ENCODE data around the gene FGFR2. TPM values are rescaled to one million over a fixed set of nuclear protein-coding genes. Genes with fewer than 3 reads are reported as not detected.

The FGFR2 gene
- total and polyA plus RNA-seq, 2 of the 4 experiments (the other 2 are of a cell fraction) = not detected

- Histone ChIP-seq H4K5ac (ENCODE audit: low read depth, low read length) (no peak overlapping the region), H3K4ac (ENCODE audit: low read depth, low read length) (no peak overlapping the region), H3K4me2 (ENCODE audit: low read depth, low read length) (no peak overlapping the region), H4K20me1 (ENCODE audit: insufficient read depth, low read length) (no peaks in the 10 kb centered on the region), H3K9me1 (ENCODE audit: insufficient read depth, low read length) (no peaks in the 10 kb centered on the region), H4K91ac (ENCODE audit: insufficient read depth, low read depth, low read length) (no peak overlapping the region), H3K27me3 (ENCODE audit: control insufficient read depth, insufficient read depth, low read length) (no peaks in the 10 kb centered on the region), H3K4me3 (ENCODE audit: insufficient read depth, low read depth, low read length) (no peak overlapping the region), H2BK5ac (ENCODE audit: low read depth, low read length, poor library complexity, severe bottlenecking) (no peak overlapping the region), H3K18ac (ENCODE audit: low read depth, low read length) (no peak overlapping the region), H3K56ac (ENCODE audit: extremely low read depth, insufficient read depth, low read length) (no peak overlapping the region), H2AFZ (replicated peaks; ENCODE audit: low read length, poor library complexity) (no peak overlapping the region), H3K9me3 (ENCODE audit: control insufficient read depth, insufficient read depth, low read length) (peaks cover 23% of the 10 kb centered on the region), H3K14ac (replicated peaks; ENCODE audit: low read depth, low read length) (no peak overlapping the region), H2BK120ac (ENCODE audit: low read depth, low read length) (no peak overlapping the region), H3K23ac (ENCODE audit: low read depth, low read length) (no peak overlapping the region), H2BK15ac (ENCODE audit: low read depth, low read length) (no peak overlapping the region), H2BK20ac (ENCODE audit: low read depth, low read length) (no peak overlapping the region), H3K36me3 (ENCODE audit: control insufficient read depth, insufficient read depth, low read length) (no peaks in the 10 kb centered on the region), H3K27ac (ENCODE audit: insufficient read depth, low read length) (no peak overlapping the region), H3K9ac (ENCODE audit: low read depth, low read length) (no peak overlapping the region), H3K79me1 (ENCODE audit: low read depth in 1 of 2, low read length in 2 of 2) (no peaks in the 10 kb centered on the region), H2AK9ac (replicated peaks; ENCODE audit: low read depth, low read length, poor library complexity) (no peak overlapping the region), H3K4me1 (ENCODE audit: control insufficient read depth, insufficient read depth, low read length) (no peaks in the 10 kb centered on the region), H4K8ac (ENCODE audit: low read depth in 2 of 2, low read length in 2 of 2) (no peak overlapping the region), H2AK5ac (ENCODE audit: low read depth, low read length) (no peak overlapping the region)
- intact Hi-C loops (cut with micrococcal nuclease) = no loop called here
- TF ChIP-seq MAFK (IDR thresholded peaks at IDR 0.05; ENCODE audit: low read depth, low read length) (no peak), MXI1 (IDR thresholded peaks at IDR 0.05; ENCODE audit: borderline replicate concordance, low read depth, low read length) (no peak), NFE2L2 (IDR thresholded peaks at IDR 0.05; ENCODE audit: low read depth, low read length) (no peak), BHLHE40 (IDR thresholded peaks at IDR 0.05; ENCODE audit: low read depth, low read length) (no peak)
- BruUV-seq (replicated peaks) = no TSS peak
- dilution Hi-C loops (cut with HindIII; ENCODE audit: low sequenced_read_pairs, unreplicated experiment) = no loop called here
- DNase-seq = no peak
- WGBS, 2 experiments (ENCODE audit: extremely low coverage in 2 of 2, insufficient read length in 1 of 2) = no CpG with 5 or more reads among the region's 8 CpGs
- ATAC-seq (ENCODE audit: low read depth) = no peak
- CTCF ChIA-PET = no interaction called here
- in situ Hi-C loops (cut with MboI; ENCODE audit: low sequenced_read_pairs) = no loop called here
- POLR2A ChIA-PET (ENCODE audit: unreplicated experiment) = no interaction called here
Measured at GRCh38 chr10:121541450-121542120, 56.7 kb downstream of the FGFR2 start.

All from IMR-90 (cell line).